DOHH2 (cell line): ENCODE measurements around the gene ACCSL.

Experiments
- H3F3A ChIP-seq: fragments of 200-600 bp; sonication (generic), shearing (Covaris generic); 2 replicates; pipeline ENCODE4 v1.6.0; 2016; ENCODE audit warnings: antibody characterized with exemption, mild to moderate bottlenecking; ENCODE audit not compliant: control insufficient read depth, insufficient read depth
- H3K27ac ChIP-seq: fragments of 200-600 bp; sonication (generic); 2 replicates; pipeline ENCODE4 v1.5.1; 2014; ENCODE audit warnings: low read depth, mild to moderate bottlenecking, low read length, moderate library complexity
- H3K27me3 ChIP-seq: fragments of 200-600 bp; sonication (generic); 2 replicates; pipeline ENCODE4 v1.6.1; 2014; ENCODE audit warnings: mild to moderate bottlenecking, low read length, mixed read lengths; ENCODE audit not compliant: control insufficient read depth
- H3K36me3 ChIP-seq: fragments of 200-600 bp; sonication (generic); 2 replicates; pipeline ENCODE4 v1.6.1; 2014; ENCODE audit warnings: mild to moderate bottlenecking, low read length, moderate library complexity, mixed read lengths; ENCODE audit not compliant: control insufficient read depth
- H3K4me1 ChIP-seq: fragments of 200-600 bp; sonication (generic); 2 replicates; pipeline ENCODE4 v1.6.1; 2014; ENCODE audit warnings: mild to moderate bottlenecking, low read length, mixed read lengths; ENCODE audit not compliant: control insufficient read depth
- H3K4me2 ChIP-seq: fragments of 200-600 bp; sonication (generic); 2 replicates; pipeline ENCODE4 v1.6.0; 2014; ENCODE audit warnings: mild to moderate bottlenecking, low read length, moderate library complexity
- H3K4me3 ChIP-seq: fragments of 200-600 bp; sonication (generic); 2 replicates; pipeline ENCODE4 v1.5.1; 2014; ENCODE audit warnings: mild to moderate bottlenecking, low read length, mixed read lengths
- H3K79me2 ChIP-seq: fragments of 200-600 bp; sonication (generic); 2 replicates; pipeline ENCODE4 v1.6.1; 2014; ENCODE audit warnings: mild to moderate bottlenecking, low read length, mixed read lengths; ENCODE audit not compliant: control insufficient read depth
- H3K9me2 ChIP-seq: fragments of 200-600 bp; sonication (generic); replicated peaks from 2 replicates; pipeline ENCODE4 v1.6.1; 2014; ENCODE audit warnings: mild to moderate bottlenecking, low read length, mixed read lengths; ENCODE audit not compliant: control insufficient read depth
- H3K9me3 ChIP-seq: fragments of 200-600 bp; sonication (generic); 2 replicates; pipeline ENCODE4 v1.6.1; 2014; ENCODE audit warnings: antibody characterized with exemption, low read length, mixed read lengths; ENCODE audit not compliant: control insufficient read depth, insufficient read depth
- H4K20me1 ChIP-seq: fragments of 200-600 bp; sonication (generic); 2 replicates; pipeline ENCODE4 v1.6.0; 2014; ENCODE audit warnings: low read depth, mild to moderate bottlenecking, antibody characterized with exemption, low read length, moderate library complexity; ENCODE audit not compliant: control insufficient read depth, insufficient read depth
- EZH2phosphoT487 ChIP-seq: fragments of 200-600 bp; sonication (generic); IDR thresholded peaks from 2 replicates; pipeline ENCODE4 v1.6.1; 2017; ENCODE audit warnings: borderline replicate concordance, mild to moderate bottlenecking, antibody characterized with exemption, low read length, moderate library complexity, mixed read lengths
- TF ChIP-seq, protein P1 (sequence below): fragments of 200-600 bp; sonication (generic); IDR thresholded peaks from one replicate; pipeline ENCODE4 v1.5.1; 2014; ENCODE audit warnings: antibody characterized with exemption, mild to moderate bottlenecking, low read depth, low read length; ENCODE audit not compliant: poor library complexity, severe bottlenecking

ACCSL gene

DNA sequence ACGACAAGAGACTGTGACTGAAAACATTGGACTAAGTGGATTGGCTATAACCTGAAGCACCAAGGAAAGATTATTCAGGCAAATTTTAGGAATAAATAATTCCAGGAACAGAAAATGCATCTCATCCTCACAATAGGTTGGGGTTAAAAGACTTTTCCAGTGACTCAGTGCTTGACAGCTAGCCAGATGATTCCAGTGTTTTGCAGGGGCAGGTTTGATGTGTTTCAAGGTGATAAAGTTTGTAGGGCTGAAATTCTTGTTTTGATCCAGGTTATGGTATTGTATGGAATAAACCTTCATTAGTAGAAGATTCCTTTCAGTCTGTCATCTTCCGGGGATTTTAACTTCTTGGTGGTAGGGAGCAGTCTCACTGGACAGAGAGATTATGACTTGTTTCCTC is 50.0 kb downstream of the ACCSL start:
- Histone ChIP-seq H4K20me1 (0 out of 2 replicates have a peak, but pooled peaks cover 3% of the 10 kb centered on the region), H3K4me2 (no peak overlapping the region), H3K9me3 (no peaks in the 10 kb centered on the region), H3K9me2 (no peaks in the 10 kb centered on the region), H3K79me2 (peaks cover 34% of the 10 kb centered on the region), H3K27me3 (no peaks in the 10 kb centered on the region; the same call in 1 of the 2 replicates), H3F3A (peaks cover 2% of the 10 kb centered on the region; the same call in 1 of the 2 replicates), H3K36me3 (peaks cover 2% of the 10 kb centered on the region; the same call in 1 of the 2 replicates), H3K4me1 (peaks cover 15% of the 10 kb centered on the region), H3K27ac (no peak overlapping the region), H3K4me3 (no peak overlapping the region)
- no peak for TF ChIP-seq EZH2phosphoT487
- TF ChIP-seq, protein P1, sequence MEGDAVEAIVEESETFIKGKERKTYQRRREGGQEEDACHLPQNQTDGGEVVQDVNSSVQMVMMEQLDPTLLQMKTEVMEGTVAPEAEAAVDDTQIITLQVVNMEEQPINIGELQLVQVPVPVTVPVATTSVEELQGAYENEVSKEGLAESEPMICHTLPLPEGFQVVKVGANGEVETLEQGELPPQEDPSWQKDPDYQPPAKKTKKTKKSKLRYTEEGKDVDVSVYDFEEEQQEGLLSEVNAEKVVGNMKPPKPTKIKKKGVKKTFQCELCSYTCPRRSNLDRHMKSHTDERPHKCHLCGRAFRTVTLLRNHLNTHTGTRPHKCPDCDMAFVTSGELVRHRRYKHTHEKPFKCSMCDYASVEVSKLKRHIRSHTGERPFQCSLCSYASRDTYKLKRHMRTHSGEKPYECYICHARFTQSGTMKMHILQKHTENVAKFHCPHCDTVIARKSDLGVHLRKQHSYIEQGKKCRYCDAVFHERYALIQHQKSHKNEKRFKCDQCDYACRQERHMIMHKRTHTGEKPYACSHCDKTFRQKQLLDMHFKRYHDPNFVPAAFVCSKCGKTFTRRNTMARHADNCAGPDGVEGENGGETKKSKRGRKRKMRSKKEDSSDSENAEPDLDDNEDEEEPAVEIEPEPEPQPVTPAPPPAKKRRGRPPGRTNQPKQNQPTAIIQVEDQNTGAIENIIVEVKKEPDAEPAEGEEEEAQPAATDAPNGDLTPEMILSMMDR = no peak

DNA sequence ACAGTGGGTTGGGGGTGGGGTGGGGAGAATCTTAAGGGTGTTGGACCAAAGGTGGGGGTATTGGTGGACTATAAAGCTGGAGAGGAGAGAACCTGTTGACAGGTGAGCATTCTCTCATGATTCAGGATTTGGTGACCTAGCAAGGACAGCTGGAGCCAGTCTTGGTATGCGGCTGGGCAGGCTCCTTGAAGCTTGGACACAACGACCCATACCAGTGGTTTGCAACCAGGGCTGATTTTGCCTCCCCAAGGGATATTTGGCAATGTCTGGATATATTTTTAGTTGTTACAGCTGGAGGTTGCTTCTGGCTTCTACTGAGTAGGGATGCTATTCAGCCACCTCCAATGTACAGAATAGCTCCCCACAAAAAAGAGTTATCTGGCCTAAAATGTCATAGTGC is 53.3 kb downstream of the ACCSL start:
- no peak overlapping the region for H3K4me2 ChIP-seq
- no peaks in the 10 kb centered on the region for H3K9me3 ChIP-seq
- peaks cover 9% of the 10 kb centered on the region for H3K4me1 ChIP-seq
- no peak overlapping the region for H3K27ac ChIP-seq
- peaks cover 30% of the 10 kb centered on the region for H3K79me2 ChIP-seq
- peaks cover 3% of the 10 kb centered on the region; the same call in 1 of the 2 replicates for H3F3A ChIP-seq
- 0 out of 2 replicates have a peak, but pooled peaks cover 3% of the 10 kb centered on the region for H4K20me1 ChIP-seq
- no peaks in the 10 kb centered on the region; the same call in 1 of the 2 replicates for H3K36me3 ChIP-seq
- TF ChIP-seq, protein P1 = no peak
- no peak for TF ChIP-seq EZH2phosphoT487
- no peaks in the 10 kb centered on the region for H3K9me2 ChIP-seq
- H3K4me3 ChIP-seq = no peak overlapping the region
- no peaks in the 10 kb centered on the region for H3K27me3 ChIP-seq

DNA sequence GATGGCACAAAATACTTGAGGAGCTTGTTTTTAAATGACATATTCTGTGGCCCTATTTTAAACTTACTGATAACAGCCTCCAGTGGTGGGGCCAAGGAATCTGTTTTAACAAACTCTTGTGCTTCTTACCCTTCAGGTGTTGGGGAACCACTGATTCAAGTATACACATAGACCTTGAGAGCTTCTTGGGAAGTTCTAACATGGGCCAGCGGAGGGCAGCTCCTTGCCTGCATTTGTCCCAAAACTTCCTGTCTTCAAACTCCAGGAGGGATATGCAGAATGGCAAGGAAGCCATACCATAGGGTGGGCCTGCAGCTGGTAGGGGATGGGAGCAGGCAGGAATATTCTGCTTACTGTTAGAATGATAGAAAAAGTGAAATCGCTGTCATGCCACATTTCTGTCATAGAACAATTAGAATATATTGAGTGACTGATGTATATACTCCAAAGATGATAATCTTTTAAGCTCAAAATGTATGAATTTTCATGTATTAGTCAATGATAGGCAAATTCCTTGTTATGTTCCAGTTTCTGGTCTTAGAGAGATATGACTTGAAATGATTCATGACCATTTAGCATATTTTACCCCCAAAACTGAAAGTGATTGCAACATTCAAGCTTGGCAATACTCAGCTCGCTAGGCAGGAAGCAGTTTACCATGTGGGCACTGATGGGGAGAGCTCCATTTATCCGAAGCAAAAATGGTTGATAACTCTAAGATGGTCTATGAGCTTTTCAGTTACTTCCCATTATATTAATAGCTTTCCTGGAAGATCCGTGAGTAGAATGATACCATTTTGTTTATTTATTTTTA is 56.9 kb downstream of the ACCSL start:
- H3K4me1 ChIP-seq = no peaks in the 10 kb centered on the region
- H3K79me2 ChIP-seq = peaks cover 14% of the 10 kb centered on the region
- H3F3A ChIP-seq = peaks cover 3% of the 10 kb centered on the region; the same call in 1 of the 2 replicates
- 0 out of 2 replicates have a peak, but pooled peaks cover 2% of the 10 kb centered on the region for H4K20me1 ChIP-seq
- H3K9me3 ChIP-seq = no peaks in the 10 kb centered on the region
- peaks cover 5% of the 10 kb centered on the region; the same call in 1 of the 2 replicates for H3K36me3 ChIP-seq
- H3K4me3 ChIP-seq = no peak overlapping the region
- H3K27ac ChIP-seq = no peak overlapping the region
- no peaks in the 10 kb centered on the region for H3K9me2 ChIP-seq
- no peaks in the 10 kb centered on the region for H3K27me3 ChIP-seq
- TF ChIP-seq, protein P1 = no peak
- TF ChIP-seq EZH2phosphoT487 = no peak
- H3K4me2 ChIP-seq = no peak overlapping the region
